Lower lobe of right lung (tissue), 2 donors: Measurements from ENCODE around the gene BRAT1. TPM values are rescaled to one million over a fixed set of nuclear protein-coding genes. Genes with fewer than 3 reads are reported as not detected.
A peak's percentile ranks its signal among the peaks of the same experiment; 100 is the strongest.

Experiments used
- ATAC-seq, 2 donors: fragments of 200-7000 bp; cut with Tn5 transposase; one replicate each; pipeline ENCODE4 v1.9.1; 2020 to 2022; ENCODE audit warnings: mild to moderate bottlenecking in 2 of 2, moderate library complexity in 2 of 2
- DNase-seq: peaks from one replicate; pipeline ENCODE4 v3.0.0-alpha.2; 2020
- H3K27ac ChIP-seq: fragments of 200-600 bp; one replicate; pipeline ENCODE4 v1.8.0; 2022
- H3K27me3 ChIP-seq: fragments of 200-600 bp; one replicate; pipeline ENCODE4 v1.8.0; 2022; ENCODE audit warnings: low read depth
- H3K36me3 ChIP-seq: fragments of 200-600 bp; one replicate; pipeline ENCODE4 v1.8.0; 2022; ENCODE audit warnings: mild to moderate bottlenecking
- H3K4me1 ChIP-seq: fragments of 200-600 bp; one replicate; pipeline ENCODE4 v1.8.0; 2022
- H3K4me3 ChIP-seq: fragments of 200-600 bp; one replicate; pipeline ENCODE4 v1.8.0; 2022; ENCODE audit warnings: mild to moderate bottlenecking
- H3K9me3 ChIP-seq: fragments of 200-600 bp; one replicate; pipeline ENCODE4 v1.8.0; 2022
- intact Hi-C: fragments of 100-400 bp; cut with DNase I; formaldehyde crosslinking; loops from one replicate; pipeline ENCODE4 v1.11.0; 2022
- total RNA-seq: library from RNA; stranded (reverse); fragmentation: NEBNext Ultra II Directional; extraction: Animal tissue kit (Norgen Biotek cat#: 25700); gene quantifications from one replicate; pipeline ENCODE4 v1.2.1, GENCODE V29; 2021
- TF ChIP-seq, protein P1 (sequence below): fragments of 200-600 bp; IDR thresholded peaks from one replicate; pipeline ENCODE4 v1.8.0; 2022; ENCODE audit warnings: antibody characterized with exemption, mild to moderate bottlenecking
- donor health status: DM: no; HTN: yes; CAD: no; lungs with severe emphysema.

The BRAT1 gene
- total RNA-seq, 1 donor from 2014 or later = 24.4 TPM

DNA sequence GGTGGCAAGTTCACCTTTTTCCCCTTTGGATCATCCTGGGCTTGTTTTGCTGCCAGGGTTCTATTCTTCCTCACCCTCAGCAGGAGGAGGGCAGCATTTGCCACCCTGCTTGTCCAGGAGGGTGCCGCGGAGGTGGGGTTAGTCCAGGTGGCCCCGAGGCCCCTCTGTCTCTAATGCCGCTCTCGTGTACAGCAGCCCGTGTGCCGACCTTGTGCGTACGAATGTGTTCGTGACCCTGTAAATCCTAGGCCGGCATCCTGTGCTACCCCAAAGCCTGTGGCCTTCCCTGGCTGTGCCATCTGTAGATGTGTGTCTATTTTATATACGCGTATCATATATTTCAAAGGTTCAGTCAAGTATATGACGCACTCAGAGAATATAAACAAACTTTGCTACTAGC lies 14.1 kb upstream of the BRAT1 start:
- H3K4me3 ChIP-seq = no peak overlapping the region
- TF ChIP-seq, protein P1, sequence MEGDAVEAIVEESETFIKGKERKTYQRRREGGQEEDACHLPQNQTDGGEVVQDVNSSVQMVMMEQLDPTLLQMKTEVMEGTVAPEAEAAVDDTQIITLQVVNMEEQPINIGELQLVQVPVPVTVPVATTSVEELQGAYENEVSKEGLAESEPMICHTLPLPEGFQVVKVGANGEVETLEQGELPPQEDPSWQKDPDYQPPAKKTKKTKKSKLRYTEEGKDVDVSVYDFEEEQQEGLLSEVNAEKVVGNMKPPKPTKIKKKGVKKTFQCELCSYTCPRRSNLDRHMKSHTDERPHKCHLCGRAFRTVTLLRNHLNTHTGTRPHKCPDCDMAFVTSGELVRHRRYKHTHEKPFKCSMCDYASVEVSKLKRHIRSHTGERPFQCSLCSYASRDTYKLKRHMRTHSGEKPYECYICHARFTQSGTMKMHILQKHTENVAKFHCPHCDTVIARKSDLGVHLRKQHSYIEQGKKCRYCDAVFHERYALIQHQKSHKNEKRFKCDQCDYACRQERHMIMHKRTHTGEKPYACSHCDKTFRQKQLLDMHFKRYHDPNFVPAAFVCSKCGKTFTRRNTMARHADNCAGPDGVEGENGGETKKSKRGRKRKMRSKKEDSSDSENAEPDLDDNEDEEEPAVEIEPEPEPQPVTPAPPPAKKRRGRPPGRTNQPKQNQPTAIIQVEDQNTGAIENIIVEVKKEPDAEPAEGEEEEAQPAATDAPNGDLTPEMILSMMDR = no peak
- ATAC-seq (no peak), DNase-seq (no peak)
- H3K9me3 ChIP-seq = no peaks in the 10 kb centered on the region
- H3K36me3 ChIP-seq = peaks cover 35% of the 10 kb centered on the region
- no peak overlapping the region for H3K27ac ChIP-seq
- H3K27me3 ChIP-seq = no peaks in the 10 kb centered on the region
- intact Hi-C loops = no loop called here
- H3K4me1 ChIP-seq = peaks cover 10% of the 10 kb centered on the region

DNA sequence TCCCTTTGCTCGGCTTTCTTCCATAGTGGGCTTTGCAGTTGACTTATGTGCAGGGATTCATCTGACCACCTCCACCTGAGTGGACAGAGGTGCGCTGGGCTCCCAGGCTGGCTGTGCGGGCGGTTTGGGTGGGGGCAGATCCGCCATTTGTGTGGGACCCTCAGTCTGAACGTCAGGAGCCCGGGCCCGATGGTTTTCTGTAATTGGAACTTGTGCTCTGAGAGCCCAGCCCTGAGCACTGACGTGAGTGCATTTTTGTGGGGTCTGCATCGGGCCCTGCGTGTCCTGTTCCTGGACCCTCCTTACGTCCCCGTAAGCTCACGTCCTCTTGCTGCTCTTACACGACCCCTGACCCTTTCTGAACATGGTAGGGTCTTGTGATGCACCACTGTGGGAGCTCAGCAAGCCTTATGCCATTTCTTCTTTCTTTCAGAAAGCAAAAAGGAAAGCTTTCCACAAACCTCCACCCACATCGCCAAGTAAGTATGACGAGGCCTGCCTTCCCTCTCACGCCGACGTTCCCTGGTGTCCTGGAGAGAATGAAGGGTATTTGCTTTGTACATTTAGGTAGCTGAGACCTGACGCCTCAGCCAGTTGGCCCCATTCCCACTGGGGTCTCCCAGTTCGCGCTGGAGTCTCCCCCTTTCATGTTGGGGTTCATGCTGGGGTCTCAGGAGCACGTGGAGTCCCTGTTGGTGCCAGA lies 13.3 kb upstream of the BRAT1 start:
- ATAC-seq (no peak), DNase-seq (peak; percentile 20)
- H3K4me3 ChIP-seq = no peak overlapping the region
- H3K27me3 ChIP-seq = no peaks in the 10 kb centered on the region
- intact Hi-C loops = no loop called here
- no peak overlapping the region for H3K27ac ChIP-seq
- H3K4me1 ChIP-seq = peaks cover 10% of the 10 kb centered on the region
- TF ChIP-seq, protein P1 = no peak
- no peaks in the 10 kb centered on the region for H3K9me3 ChIP-seq
- peaks cover 28% of the 10 kb centered on the region for H3K36me3 ChIP-seq

DNA sequence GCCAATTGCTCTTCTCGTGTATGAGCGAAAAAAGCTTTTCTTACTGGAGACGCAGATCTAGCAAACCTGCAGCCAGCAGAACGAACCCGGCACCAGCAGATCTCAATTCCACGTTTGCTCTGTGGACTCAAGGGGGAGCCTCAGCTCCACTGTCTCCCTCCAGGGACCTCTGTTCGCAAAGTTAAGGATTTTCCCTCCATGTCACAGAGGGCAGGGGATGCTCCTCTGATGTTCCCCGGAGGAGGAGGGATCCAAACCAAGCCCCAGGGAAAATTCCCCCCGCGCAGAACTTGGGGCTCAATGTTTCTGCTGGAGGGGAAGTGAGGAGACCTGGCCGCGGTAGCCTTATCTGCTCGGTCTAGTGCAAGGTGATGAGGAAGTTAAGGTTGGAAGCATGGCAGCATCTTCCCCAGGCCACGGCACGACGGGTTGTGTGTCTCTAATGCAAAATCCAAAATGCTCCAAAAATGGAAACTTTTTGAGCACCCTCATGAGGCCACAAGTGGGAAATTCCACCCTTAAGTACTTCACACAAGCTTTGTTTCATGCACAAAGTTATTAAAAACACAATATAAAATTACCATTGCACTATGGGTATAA lies 12.5 kb upstream of the BRAT1 start:
- peaks cover 10% of the 10 kb centered on the region for H3K4me1 ChIP-seq
- H3K27ac ChIP-seq = no peak overlapping the region
- no peaks in the 10 kb centered on the region for H3K27me3 ChIP-seq
- DNase-seq (peak; percentile 51), ATAC-seq (peak; percentile 56 to 58)
- H3K36me3 ChIP-seq = peaks cover 19% of the 10 kb centered on the region
- TF ChIP-seq, protein P1 = peak; percentile 48
- H3K9me3 ChIP-seq = no peaks in the 10 kb centered on the region
- intact Hi-C loops = no loop called here
- H3K4me3 ChIP-seq = no peak overlapping the region

DNA sequence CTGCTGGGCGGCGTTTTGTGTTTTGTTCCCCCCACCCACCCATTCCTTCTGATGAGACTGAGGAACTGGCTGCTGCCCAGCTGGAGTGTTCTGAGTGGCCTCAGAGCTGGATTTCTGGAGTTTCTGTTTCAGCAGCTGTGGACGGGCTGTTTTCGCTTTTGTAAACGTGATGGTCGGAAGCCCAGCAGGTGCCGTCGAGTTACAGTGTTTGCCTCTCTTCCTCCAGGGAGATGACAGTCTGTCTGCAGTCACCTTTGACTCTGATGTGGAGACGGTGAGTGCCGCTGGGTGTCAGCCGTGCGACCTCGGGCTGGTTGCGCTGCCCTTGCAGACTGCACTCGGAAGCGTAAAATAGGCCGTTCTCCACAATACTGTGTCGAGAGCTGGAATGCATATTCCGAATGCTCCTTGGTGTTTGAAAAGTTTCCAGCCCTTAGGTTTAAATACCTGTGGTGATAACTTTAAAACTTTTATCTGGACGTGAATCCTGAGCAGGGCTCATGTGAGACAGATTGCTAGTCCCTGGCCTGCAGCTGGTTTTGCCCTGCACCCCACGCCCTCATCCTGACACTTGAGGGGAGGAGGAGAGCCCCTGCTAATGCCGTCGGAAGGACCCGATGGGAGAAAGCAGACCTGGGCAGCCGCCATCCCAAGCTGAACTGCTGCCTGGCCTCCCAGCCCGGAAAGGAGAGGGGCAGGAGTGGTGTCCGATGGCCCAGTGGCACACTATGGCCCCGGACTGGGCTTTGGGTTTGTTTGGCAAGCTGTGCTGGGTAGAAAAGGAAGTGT lies 11.8 kb upstream of the BRAT1 start:
- peak in 1 of 2 donors; percentile 67 for ATAC-seq
- H3K4me1 ChIP-seq = peaks cover 10% of the 10 kb centered on the region
- H3K27me3 ChIP-seq = no peaks in the 10 kb centered on the region
- no peak overlapping the region for H3K4me3 ChIP-seq
- intact Hi-C loops = no loop called here
- H3K27ac ChIP-seq = no peak overlapping the region
- H3K9me3 ChIP-seq = no peaks in the 10 kb centered on the region
- TF ChIP-seq, protein P1 = no peak
- H3K36me3 ChIP-seq = peaks cover 12% of the 10 kb centered on the region
- DNase-seq = peak; percentile 37

DNA sequence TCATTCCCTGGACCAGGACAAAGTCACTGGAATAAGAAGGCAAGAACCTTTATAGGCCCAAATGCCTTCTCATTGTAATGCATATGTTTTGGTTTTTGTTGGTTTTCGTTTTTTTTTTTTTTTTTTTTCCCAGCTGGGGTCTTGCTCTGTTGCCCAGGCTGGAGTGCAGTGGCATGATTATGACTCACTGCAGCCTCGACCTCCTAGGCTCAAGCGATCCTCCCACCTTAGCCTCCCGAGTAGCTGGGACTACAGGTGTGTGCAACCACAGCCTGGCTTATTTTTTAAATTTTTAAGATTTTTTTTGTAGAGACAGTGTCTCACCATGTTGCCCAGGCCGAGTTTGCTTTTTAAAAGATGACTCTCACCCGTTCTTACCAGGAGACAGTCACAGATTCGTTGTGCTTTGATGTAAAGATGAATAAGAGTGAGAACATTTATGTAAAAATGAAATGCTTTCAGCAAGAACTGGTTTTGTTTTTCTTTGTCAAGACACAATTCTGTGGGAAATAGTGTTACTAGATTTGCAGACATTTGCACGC lies 11.1 kb upstream of the BRAT1 start:
- DNase-seq (peak; percentile 10), ATAC-seq (no peak)
- no peaks in the 10 kb centered on the region for H3K27me3 ChIP-seq
- no peak overlapping the region for H3K27ac ChIP-seq
- TF ChIP-seq, protein P1 = no peak
- H3K9me3 ChIP-seq = no peaks in the 10 kb centered on the region
- no peak overlapping the region for H3K4me3 ChIP-seq
- H3K4me1 ChIP-seq = peaks cover 10% of the 10 kb centered on the region
- intact Hi-C loops = no loop called here
- H3K36me3 ChIP-seq = peaks cover 7% of the 10 kb centered on the region
